GM12865 (cell line): Measurements from ENCODE around the gene BABAM1.

Experiments
- DNase-seq: peaks from one replicate; pipeline ENCODE4 v3.0.0; 2010; ENCODE audit warnings: low read depth
- H3K4me3 ChIP-seq: 2 replicates; pipeline ENCODE4 v1.5.1; 2011; ENCODE audit warnings: mild to moderate bottlenecking, low read depth, low read length, control low read depth
- CTCF ChIP-seq: IDR thresholded peaks from 2 replicates; pipeline ENCODE4 v1.5.1; 2011; ENCODE audit warnings: low read length, control low read depth, low read depth, inconsistent platforms; ENCODE audit not compliant: insufficient read depth; ENCODE audit errors: missing control alignments

BABAM1 gene

GRCh38 chr19:17275441-17276175 lies 8.4 kb downstream of the BABAM1 start:
- no peak for TF ChIP-seq CTCF
- no peak overlapping the region for H3K4me3 ChIP-seq
- DNase-seq, result no peak

- no peak for TF ChIP-seq CTCF
- DNase-seq, result no peak
- H3K4me3 ChIP-seq, result no peak overlapping the region
These were observed 12.2 kb downstream of the BABAM1 start for GRCh38 chr19:17279436-17279835.

DNA sequence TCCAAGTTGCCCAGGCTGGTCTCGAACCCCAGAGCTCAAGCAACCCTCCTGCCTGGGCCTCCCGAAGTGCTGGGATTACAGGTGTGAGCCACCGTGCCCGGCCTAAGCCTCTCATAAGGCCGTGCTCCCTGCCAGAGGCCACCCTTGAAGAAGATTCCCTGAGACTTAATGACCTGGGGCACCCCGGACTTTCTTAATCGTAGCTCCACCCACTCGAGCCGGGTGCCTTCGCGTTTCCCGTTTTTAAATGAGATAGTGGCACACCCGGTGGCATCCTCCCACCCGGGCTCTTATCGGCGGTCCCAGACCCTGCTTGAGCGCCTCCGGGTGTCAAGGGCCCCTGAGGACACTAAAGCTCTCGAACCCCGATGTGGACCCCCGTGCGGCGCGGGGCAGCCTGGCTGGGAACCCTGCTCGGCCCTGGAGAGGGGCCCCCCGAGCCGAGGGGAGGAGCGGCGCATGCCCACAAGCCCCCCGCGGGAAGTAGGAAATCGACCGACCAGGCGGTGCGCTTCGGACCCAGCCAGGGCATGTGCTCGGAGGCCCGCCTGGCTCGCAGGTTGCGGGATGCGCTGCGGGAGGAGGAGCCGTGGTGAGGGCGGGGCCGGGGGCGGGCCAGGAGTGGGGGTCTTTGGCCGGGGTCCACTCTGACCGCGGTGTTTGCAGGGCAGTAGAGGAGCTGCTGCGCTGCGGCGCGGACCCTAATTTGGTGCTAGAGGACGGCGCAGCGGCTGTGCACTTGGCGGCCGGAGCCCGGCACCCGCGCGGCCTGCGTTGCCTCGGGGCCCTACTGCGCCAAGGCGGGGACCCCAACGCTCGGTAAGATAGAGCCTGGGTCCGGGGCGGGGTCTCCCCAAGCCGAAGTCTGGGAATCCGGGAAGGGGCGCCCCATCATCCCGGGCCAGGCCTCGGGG lies 14.4 kb downstream of the BABAM1 start, which contains the start of gene ANKLE1:
TSS of gene ANKLE1 (plus strand) at position 511 of the 914 bp plus-strand sequence. CDS start at position 531, 20 bp downstream.
- H3K4me3 ChIP-seq, result peak within 1 kb of the TSS; percentile 82
- no peak for TF ChIP-seq CTCF
- peak; percentile 86 for DNase-seq

DNA sequence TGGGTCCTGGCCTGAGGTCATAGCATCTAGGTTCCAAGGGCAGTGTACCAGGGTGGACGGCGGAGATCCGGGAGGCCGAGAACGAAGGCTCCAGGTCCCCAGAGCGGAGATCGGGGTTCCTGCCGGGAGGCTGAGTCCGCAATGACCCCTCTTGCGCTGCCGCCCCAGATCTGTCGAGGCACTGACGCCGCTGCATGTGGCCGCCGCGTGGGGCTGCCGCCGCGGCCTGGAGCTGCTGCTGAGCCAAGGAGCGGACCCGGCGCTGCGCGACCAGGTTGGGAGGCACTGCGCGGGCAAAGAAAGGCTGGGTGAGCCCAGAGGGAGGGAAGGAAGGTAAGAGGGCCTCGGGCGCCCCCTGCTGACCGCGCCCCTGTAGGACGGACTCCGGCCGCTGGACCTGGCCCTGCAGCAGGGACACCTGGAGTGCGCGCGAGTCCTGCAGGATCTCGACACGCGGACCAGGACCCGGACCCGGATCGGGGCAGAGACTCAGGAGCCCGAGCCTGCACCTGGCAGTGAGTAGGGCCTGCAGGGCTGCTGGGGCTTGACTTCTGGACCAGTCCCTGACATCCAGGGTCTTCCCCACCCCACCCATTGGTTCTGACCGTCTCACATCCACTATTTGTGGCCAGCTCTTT lies 15.4 kb downstream of the BABAM1 start:
- TF ChIP-seq CTCF, result peak; percentile 97
- DNase-seq, result peak; percentile 95
- H3K4me3 ChIP-seq, result peak overlapping the region; percentile 82

DNA sequence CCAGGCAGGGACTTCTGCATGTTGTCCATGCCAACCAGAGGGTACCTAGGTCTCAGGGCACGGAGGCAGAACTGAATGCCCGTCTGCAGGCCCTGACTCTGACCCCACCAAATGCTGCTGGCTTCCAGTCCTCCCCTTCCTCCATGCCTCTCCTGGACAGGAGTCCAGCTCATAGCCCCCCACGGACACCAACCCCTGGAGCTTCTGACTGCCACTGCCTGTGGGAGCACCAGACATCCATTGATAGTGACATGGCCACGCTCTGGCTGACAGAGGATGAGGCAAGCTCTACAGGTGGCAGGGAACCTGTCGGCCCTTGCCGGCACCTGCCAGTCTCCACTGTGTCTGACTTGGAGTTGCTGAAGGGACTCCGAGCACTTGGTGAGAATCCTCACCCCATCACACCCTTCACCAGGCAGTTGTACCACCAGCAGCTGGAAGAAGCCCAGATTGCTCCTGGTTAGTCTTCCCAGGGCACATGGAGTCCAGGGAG lies 16.3 kb downstream of the BABAM1 start:
- DNase-seq, result no peak
- no peak overlapping the region for H3K4me3 ChIP-seq
- TF ChIP-seq CTCF, result no peak

DNA sequence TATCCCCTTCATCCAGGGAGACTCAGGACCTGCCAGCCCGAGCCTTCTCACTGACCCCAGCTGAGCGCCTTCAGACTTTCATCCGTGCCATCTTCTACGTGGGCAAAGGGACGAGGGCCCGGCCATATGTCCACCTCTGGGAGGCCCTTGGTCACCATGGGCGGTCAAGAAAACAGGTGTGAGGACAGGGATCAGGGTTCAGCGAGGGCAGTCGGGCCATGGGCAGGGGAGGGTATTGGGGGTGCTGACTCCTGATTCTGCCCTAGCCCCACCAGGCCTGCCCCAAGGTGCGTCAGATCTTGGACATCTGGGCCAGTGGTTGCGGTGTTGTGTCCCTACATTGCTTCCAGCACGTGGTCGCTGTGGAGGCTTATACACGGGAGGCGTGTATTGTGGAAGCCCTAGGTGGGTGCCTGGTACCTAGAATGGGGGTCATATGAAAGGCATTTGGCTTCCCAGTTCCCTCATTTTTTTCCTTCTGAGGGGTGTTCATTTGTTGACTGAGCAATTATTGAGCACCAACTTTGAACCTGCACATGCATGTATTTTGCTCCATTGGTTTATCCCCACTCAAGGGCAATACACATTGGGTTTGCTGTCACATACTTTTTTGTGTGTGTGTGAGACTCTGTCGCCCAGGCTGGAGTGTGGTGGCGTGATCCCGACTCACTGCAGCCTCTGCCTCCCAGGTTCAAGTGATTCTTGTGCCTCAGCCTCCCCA lies 18.3 kb downstream of the BABAM1 start:
- H3K4me3 ChIP-seq, result no peak overlapping the region
- DNase-seq, result no peak
- TF ChIP-seq CTCF, result no peak
